ENCODE results near the gene PRPH2.

The PRPH2 gene

DNA sequence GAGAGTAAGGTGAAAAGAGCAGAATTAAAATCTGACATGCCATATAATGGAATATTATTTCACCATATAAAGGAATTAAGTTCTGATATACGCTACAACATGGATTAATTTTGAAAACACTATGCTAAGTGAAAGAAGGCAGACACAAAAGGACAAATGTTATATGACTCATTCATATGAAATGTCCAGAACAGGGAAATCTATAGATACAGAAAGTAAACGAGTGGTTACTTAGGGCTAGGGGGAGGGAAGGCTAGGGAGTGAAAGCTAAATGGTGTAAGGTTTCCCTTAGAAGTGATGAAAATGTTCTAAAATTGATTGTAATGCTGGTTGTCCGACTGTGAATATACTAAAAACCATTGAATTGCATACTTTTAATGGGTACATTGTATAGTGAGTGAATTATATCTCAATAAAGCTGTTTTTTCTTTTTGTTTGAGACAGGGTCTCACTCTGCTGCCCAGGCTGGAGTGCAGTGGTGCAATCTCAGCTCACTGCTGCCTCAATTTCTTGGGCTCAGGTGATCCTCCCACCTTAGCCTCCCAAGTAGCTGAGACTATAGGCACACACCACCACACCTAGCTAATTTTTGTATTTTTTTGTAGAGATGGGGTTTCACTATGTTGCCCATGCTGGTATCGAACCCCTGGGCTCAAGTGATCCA lies 8.2 kb downstream of the PRPH2 start:
- Histone ChIP-seq H3K9me3 (ENCODE audit: low read length) (0 out of 2 replicates have a peak, but pooled peaks cover 3% of the 10 kb centered on the region), H3K79me2 (ENCODE audit: insufficient read depth, low read length) (no peaks in the 10 kb centered on the region), H3K4me1 (ENCODE audit: insufficient read depth, low read length, severe bottlenecking) (no peaks in the 10 kb centered on the region), H3K36me3 (ENCODE audit: insufficient read depth, low read length) (no peaks in the 10 kb centered on the region; the same call in 1 of the 2 replicates), H3F3A (ENCODE audit: insufficient read depth, low read length) (no peaks in the 10 kb centered on the region), H4K20me1 (ENCODE audit: insufficient read depth, low read length) (no peaks in the 10 kb centered on the region), H3K9me2 (ENCODE audit: low read depth, low read length) (no peaks in the 10 kb centered on the region), H3K9ac (ENCODE audit: low read length) (no peak overlapping the region), H2AFZ (ENCODE audit: low read length) (no peak overlapping the region), H3K27ac (ENCODE audit: low read depth, low read length, poor library complexity, severe bottlenecking) (no peak overlapping the region), H3K4me3 (ENCODE audit: low read depth, low read length, poor library complexity, severe bottlenecking) (no peak overlapping the region), H3K4me2 (ENCODE audit: low read length) (no peak overlapping the region), H3K27me3 (ENCODE audit: insufficient read depth, low read length) (no peaks in the 10 kb centered on the region)
- no peak for TF ChIP-seq EZH2 (IDR thresholded peaks at IDR 0.05; ENCODE audit: borderline replicate concordance, low read length)
- TF ChIP-seq, protein P1, sequence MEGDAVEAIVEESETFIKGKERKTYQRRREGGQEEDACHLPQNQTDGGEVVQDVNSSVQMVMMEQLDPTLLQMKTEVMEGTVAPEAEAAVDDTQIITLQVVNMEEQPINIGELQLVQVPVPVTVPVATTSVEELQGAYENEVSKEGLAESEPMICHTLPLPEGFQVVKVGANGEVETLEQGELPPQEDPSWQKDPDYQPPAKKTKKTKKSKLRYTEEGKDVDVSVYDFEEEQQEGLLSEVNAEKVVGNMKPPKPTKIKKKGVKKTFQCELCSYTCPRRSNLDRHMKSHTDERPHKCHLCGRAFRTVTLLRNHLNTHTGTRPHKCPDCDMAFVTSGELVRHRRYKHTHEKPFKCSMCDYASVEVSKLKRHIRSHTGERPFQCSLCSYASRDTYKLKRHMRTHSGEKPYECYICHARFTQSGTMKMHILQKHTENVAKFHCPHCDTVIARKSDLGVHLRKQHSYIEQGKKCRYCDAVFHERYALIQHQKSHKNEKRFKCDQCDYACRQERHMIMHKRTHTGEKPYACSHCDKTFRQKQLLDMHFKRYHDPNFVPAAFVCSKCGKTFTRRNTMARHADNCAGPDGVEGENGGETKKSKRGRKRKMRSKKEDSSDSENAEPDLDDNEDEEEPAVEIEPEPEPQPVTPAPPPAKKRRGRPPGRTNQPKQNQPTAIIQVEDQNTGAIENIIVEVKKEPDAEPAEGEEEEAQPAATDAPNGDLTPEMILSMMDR (IDR thresholded peaks at IDR 0.05; ENCODE audit: low read length): no peak

DNA sequence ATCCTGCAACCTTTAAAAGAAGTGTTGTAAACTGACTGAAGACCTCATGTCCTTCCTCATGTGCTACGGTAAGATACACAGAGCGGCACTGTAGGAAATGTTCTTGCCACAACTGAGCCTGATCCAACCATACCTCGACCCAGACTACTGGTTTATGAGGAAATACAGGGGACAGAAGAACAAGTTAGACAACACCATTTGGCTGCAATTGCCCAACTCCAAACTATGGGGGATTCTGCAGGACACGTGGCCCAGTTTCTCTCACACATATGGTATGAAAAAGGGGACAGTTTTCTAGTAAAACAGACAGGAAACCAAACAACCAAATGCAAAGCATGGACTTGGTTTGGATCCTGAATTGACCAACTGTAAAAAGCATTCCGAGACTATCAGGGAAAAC lies 10.5 kb downstream of the PRPH2 start:
- Histone ChIP-seq H3F3A (ENCODE audit: insufficient read depth, low read length) (no peaks in the 10 kb centered on the region), H2AFZ (ENCODE audit: low read length) (no peak overlapping the region), H3K27ac (ENCODE audit: low read depth, low read length, poor library complexity, severe bottlenecking) (no peak overlapping the region), H3K36me3 (ENCODE audit: insufficient read depth, low read length) (no peaks in the 10 kb centered on the region; the same call in 1 of the 2 replicates), H3K9me2 (ENCODE audit: low read depth, low read length) (no peaks in the 10 kb centered on the region), H3K9me3 (ENCODE audit: low read length) (0 out of 2 replicates have a peak, but pooled peaks cover 3% of the 10 kb centered on the region), H3K4me3 (ENCODE audit: low read depth, low read length, poor library complexity, severe bottlenecking) (no peak overlapping the region), H4K20me1 (ENCODE audit: insufficient read depth, low read length) (no peaks in the 10 kb centered on the region), H3K9ac (ENCODE audit: low read length) (no peak overlapping the region), H3K4me1 (ENCODE audit: insufficient read depth, low read length, severe bottlenecking) (no peaks in the 10 kb centered on the region), H3K79me2 (ENCODE audit: insufficient read depth, low read length) (no peaks in the 10 kb centered on the region), H3K27me3 (ENCODE audit: insufficient read depth, low read length) (no peaks in the 10 kb centered on the region; the same call in 1 of the 2 replicates), H3K4me2 (ENCODE audit: low read length) (no peak overlapping the region)
- no peak for TF ChIP-seq EZH2 (IDR thresholded peaks at IDR 0.05; ENCODE audit: borderline replicate concordance, low read length)
- TF ChIP-seq, protein P1 (IDR thresholded peaks at IDR 0.05; ENCODE audit: low read length): no peak

DNA sequence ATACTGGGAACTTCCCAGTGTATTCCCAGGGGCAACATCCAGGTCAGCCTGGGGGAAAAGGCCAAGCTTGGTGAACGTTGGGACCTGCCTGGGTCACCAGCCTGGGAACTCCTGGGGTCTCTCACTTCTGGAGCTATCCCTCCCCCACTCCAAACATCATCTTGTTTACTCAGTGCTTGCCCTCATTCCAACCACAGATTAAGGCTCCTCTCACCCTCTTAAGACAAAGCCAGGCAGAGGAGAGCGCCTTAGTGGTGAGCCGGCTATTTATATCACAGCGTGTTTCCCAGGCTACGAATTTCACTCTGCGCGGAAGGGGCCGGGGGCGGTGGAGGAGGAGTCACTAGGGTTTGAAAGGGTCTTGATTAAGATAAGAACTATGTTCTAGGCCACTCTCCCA lies 12.1 kb downstream of the PRPH2 start:
- H3F3A ChIP-seq (ENCODE audit: insufficient read depth, low read length): no peaks in the 10 kb centered on the region
- no peaks in the 10 kb centered on the region for H4K20me1 ChIP-seq (ENCODE audit: insufficient read depth, low read length)
- H3K4me1 ChIP-seq (ENCODE audit: insufficient read depth, low read length, severe bottlenecking): no peaks in the 10 kb centered on the region
- H3K9me2 ChIP-seq (ENCODE audit: low read depth, low read length): no peaks in the 10 kb centered on the region
- 0 out of 2 replicates have a peak, but pooled peaks cover 3% of the 10 kb centered on the region for H3K9me3 ChIP-seq (ENCODE audit: low read length)
- no peak overlapping the region for H3K4me2 ChIP-seq (ENCODE audit: low read length)
- H3K27me3 ChIP-seq (ENCODE audit: insufficient read depth, low read length): no peaks in the 10 kb centered on the region; the same call in 1 of the 2 replicates
- no peaks in the 10 kb centered on the region; the same call in 1 of the 2 replicates for H3K36me3 ChIP-seq (ENCODE audit: insufficient read depth, low read length)
- H3K27ac ChIP-seq (ENCODE audit: low read depth, low read length, poor library complexity, severe bottlenecking): no peak overlapping the region
- no peak overlapping the region for H3K4me3 ChIP-seq (ENCODE audit: low read depth, low read length, poor library complexity, severe bottlenecking)
- H2AFZ ChIP-seq (ENCODE audit: low read length): no peak overlapping the region
- H3K79me2 ChIP-seq (ENCODE audit: insufficient read depth, low read length): no peaks in the 10 kb centered on the region
- H3K9ac ChIP-seq (ENCODE audit: low read length): no peak overlapping the region
- no peak for TF ChIP-seq EZH2 (IDR thresholded peaks at IDR 0.05; ENCODE audit: borderline replicate concordance, low read length)
- TF ChIP-seq, protein P1 (IDR thresholded peaks at IDR 0.05; ENCODE audit: low read length): no peak

Measured in OCI-LY1 (cell line).